H9 (cell line): Measurements from ENCODE around the gene TLDC2. TPM values are rescaled to one million over a fixed set of nuclear protein-coding genes. Genes with fewer than 3 reads are reported as not detected.

Experiments
- DNase-seq: peaks from one replicate; pipeline ENCODE4 v3.0.0-alpha.2; 2017
- H2AFZ ChIP-seq: one replicate; pipeline ENCODE4 v1.6.1; 2013; ENCODE audit warnings: mild to moderate bottlenecking, low read length, control low read depth, moderate library complexity
- H2AK5ac ChIP-seq: 2 replicates; pipeline ENCODE4 v1.6.1; 2013; ENCODE audit warnings: low read length, control low read depth, mixed read lengths; ENCODE audit not compliant: insufficient read length
- H2BK120ac ChIP-seq: one replicate; pipeline ENCODE4 v1.6.1; 2013; ENCODE audit warnings: low read depth, mild to moderate bottlenecking, low read length, control low read depth, inconsistent platforms; ENCODE audit not compliant: poor library complexity, severe bottlenecking
- H2BK12ac ChIP-seq: 2 replicates; pipeline ENCODE4 v1.6.1; 2013; ENCODE audit warnings: low read length, control low read depth, mixed read lengths, low read depth; ENCODE audit not compliant: insufficient read length
- H2BK15ac ChIP-seq: 2 replicates; pipeline ENCODE4 v1.6.1; 2013; ENCODE audit warnings: low read depth, low read length, control low read depth
- H2BK20ac ChIP-seq: one replicate; pipeline ENCODE4 v1.6.1; 2013; ENCODE audit warnings: low read depth, mild to moderate bottlenecking, low read length, control low read depth, inconsistent platforms; ENCODE audit not compliant: poor library complexity, severe bottlenecking
- H2BK5ac ChIP-seq: 2 replicates; pipeline ENCODE4 v1.6.1; 2013; ENCODE audit warnings: low read length, control low read depth, mixed read lengths; ENCODE audit not compliant: insufficient read length
- H3K14ac ChIP-seq: 2 replicates; pipeline ENCODE4 v1.6.1; 2013; ENCODE audit warnings: low read length, control low read depth; ENCODE audit not compliant: insufficient read depth
- H3K18ac ChIP-seq: 2 replicates; pipeline ENCODE4 v1.6.1; 2013; ENCODE audit warnings: low read depth, mild to moderate bottlenecking, mixed read lengths, low read length, control low read depth; ENCODE audit not compliant: insufficient read length
- H3K23ac ChIP-seq: 2 replicates; pipeline ENCODE4 v1.6.1; 2013; ENCODE audit warnings: low read length, control low read depth, mixed read lengths, low read depth; ENCODE audit not compliant: insufficient read length
- H3K23me2 ChIP-seq: 2 replicates; pipeline ENCODE4 v1.6.1; 2013; ENCODE audit warnings: low read depth, mild to moderate bottlenecking, mixed read lengths, low read length, control low read depth; ENCODE audit not compliant: insufficient read length, poor library complexity, severe bottlenecking
- H3K27ac ChIP-seq: 2 replicates; pipeline ENCODE4 v1.5.1; 2013; ENCODE audit warnings: low read length, control low read depth, mixed read lengths, low read depth; ENCODE audit not compliant: insufficient read length
- H3K27me3 ChIP-seq: 2 replicates; pipeline ENCODE4 v1.6.1; 2013; ENCODE audit warnings: low read length, control low read depth, inconsistent platforms; ENCODE audit not compliant: insufficient read depth
- H3K4ac ChIP-seq: 2 replicates; pipeline ENCODE4 v1.6.1; 2013; ENCODE audit warnings: low read depth, mild to moderate bottlenecking, control low read depth, inconsistent platforms, low read length, moderate library complexity
- H3K4me1 ChIP-seq: 2 replicates; pipeline ENCODE4 v1.6.1; 2013; ENCODE audit warnings: low read length, control low read depth, inconsistent platforms; ENCODE audit not compliant: insufficient read depth
- H3K4me2 ChIP-seq: 2 replicates; pipeline ENCODE4 v1.6.1; 2013; ENCODE audit warnings: low read length, control low read depth, mixed read lengths; ENCODE audit not compliant: insufficient read length, insufficient read depth
- H3K56ac ChIP-seq: 2 replicates; pipeline ENCODE4 v1.6.1; 2013; ENCODE audit warnings: low read depth, mild to moderate bottlenecking, mixed read lengths, low read length, control low read depth; ENCODE audit not compliant: insufficient read length
- H3K79me1 ChIP-seq: 2 replicates; pipeline ENCODE4 v1.6.1; 2013; ENCODE audit warnings: low read depth, mild to moderate bottlenecking, moderate library complexity, low read length, control low read depth, inconsistent platforms; ENCODE audit not compliant: insufficient read depth, poor library complexity, severe bottlenecking
- H3K79me2 ChIP-seq: 2 replicates; pipeline ENCODE4 v1.6.1; 2013; ENCODE audit warnings: low read length, control low read depth, inconsistent platforms; ENCODE audit not compliant: insufficient read depth
- H3K9ac ChIP-seq: 2 replicates; pipeline ENCODE4 v1.6.1; 2013; ENCODE audit warnings: low read length, control low read depth, mixed read lengths; ENCODE audit not compliant: insufficient read length; ENCODE audit errors: extremely low read depth
- H3K9me3 ChIP-seq: one replicate; pipeline ENCODE4 v1.6.1; 2013; ENCODE audit warnings: low read depth, low read length, inconsistent platforms; ENCODE audit not compliant: control insufficient read depth
- H3T11ph ChIP-seq: one replicate; pipeline ENCODE4 v1.6.1; 2013; ENCODE audit warnings: mild to moderate bottlenecking, low read length, control low read depth, inconsistent platforms
- H4K20me1 ChIP-seq: one replicate; pipeline ENCODE4 v1.6.1; 2013; ENCODE audit not compliant: control insufficient read depth, insufficient read length, insufficient read depth
- H4K5ac ChIP-seq: 2 replicates; pipeline ENCODE4 v1.6.1; 2013; ENCODE audit warnings: low read depth, mild to moderate bottlenecking, mixed read lengths, low read length, control low read depth; ENCODE audit not compliant: insufficient read length
- H4K8ac ChIP-seq: replicated peaks from 2 replicates; pipeline ENCODE4 v1.6.1; 2013; ENCODE audit warnings: low read length, control low read depth, mixed read lengths, low read depth; ENCODE audit not compliant: insufficient read length
- H4K91ac ChIP-seq: 2 replicates; pipeline ENCODE4 v1.6.1; 2013; ENCODE audit warnings: low read depth, mild to moderate bottlenecking, moderate library complexity, mixed read lengths, low read length, control low read depth; ENCODE audit not compliant: insufficient read length
- H3K27ac Mint-ChIP-seq, 3 experiments: 2 replicates in 2 of 3; 3 replicates in 1 of 3; pipeline ENCODE4 v1.8.0; 2020 to 2021; ENCODE audit warnings: mixed read lengths in 3 of 3, mild to moderate bottlenecking in 1 of 3, moderate library complexity in 1 of 3
- H3K27me3 Mint-ChIP-seq: 2 replicates; pipeline ENCODE4 v1.8.0; 2021; ENCODE audit warnings: low read depth, mild to moderate bottlenecking, moderate library complexity, mixed read lengths
- H3K36me3 Mint-ChIP-seq, 3 experiments: 2 replicates in 2 of 3; 3 replicates in 1 of 3; pipeline ENCODE4 v1.8.0; 2020 to 2021; ENCODE audit warnings: low read depth in 3 of 3, mixed read lengths in 3 of 3; ENCODE audit not compliant: insufficient read depth in 1 of 3
- H3K4me1 Mint-ChIP-seq, 2 experiments: 2 replicates each; pipeline ENCODE4 v1.8.0; 2020; ENCODE audit warnings: mixed read lengths in 2 of 2
- H3K4me3 Mint-ChIP-seq, 2 experiments: 2 replicates in 1 of 2; 3 replicates in 1 of 2; pipeline ENCODE4 v1.8.0; 2020 to 2021; ENCODE audit warnings: mild to moderate bottlenecking in 2 of 2, mixed read lengths in 2 of 2, moderate library complexity in 1 of 2
- H3K9me3 Mint-ChIP-seq, 2 experiments: 2 replicates in 1 of 2; 3 replicates in 1 of 2; pipeline ENCODE4 v1.8.0; 2020; ENCODE audit warnings: mild to moderate bottlenecking in 2 of 2, mixed read lengths in 2 of 2, moderate library complexity in 1 of 2
- CTCF ChIP-seq: fragments of 200-600 bp; sonication (generic); conservative IDR thresholded peaks from 3 replicates; pipeline ENCODE4 v1.8.0; 2021; ENCODE audit warnings: antibody characterized with exemption, mild to moderate bottlenecking
- WGBS: extraction: QIAGEN DNeasy Blood & Tissue Kit; methylation state at CpG from one replicate; pipeline ENCODE4 v1.1.7; 2013; ENCODE audit warnings: missing lambda C conversion rate, low lambda C conversion rate, mixed read lengths; ENCODE audit not compliant: insufficient read length; ENCODE audit errors: extremely low coverage; 5-methylcytosine and 5-hydroxymethylcytosine counted together
- total RNA-seq: library from RNA; stranded (reverse); gene quantifications from 2 replicates; pipeline ENCODE4 v1.2.1, GENCODE V29; 2021

The TLDC2 gene
- total RNA-seq, 1 experiment from 2014 or later: 0.11 TPM

GRCh38 chr20:36929290-36929689, 53.4 kb downstream of the TLDC2 start:
- no peaks in the 10 kb centered on the region for H4K20me1 ChIP-seq
- whole genome bisulfite sequencing: no CpG with 5 or more reads among the region's 6 CpGs
- H3K4me3 Mint-ChIP-seq: no peak overlapping the region

More at GRCh38 chr20:36929290-36929689, 53.4 kb downstream of the TLDC2 start:
- Histone ChIP-seq H3T11ph (no peak overlapping the region), H3K9me3 (no peaks in the 10 kb centered on the region), H4K8ac (no peak overlapping the region), H3K4ac (no peak overlapping the region), H3K4me1 (no peaks in the 10 kb centered on the region), H3K23ac (no peak overlapping the region), H2BK20ac (no peak overlapping the region), H3K14ac (no peak overlapping the region), H3K9ac (no peak overlapping the region), H3K4me2 (no peak overlapping the region), H3K79me2 (no peaks in the 10 kb centered on the region; the same call in 1 of the 2 replicates), H2BK5ac (no peak overlapping the region), H2BK12ac (no peak overlapping the region), H2AFZ (no peak overlapping the region), H2BK120ac (no peak overlapping the region), H3K23me2 (no peaks in the 10 kb centered on the region), H2AK5ac (no peak overlapping the region), H3K27me3 (no peaks in the 10 kb centered on the region; the same call in 1 of the 2 replicates), H3K27ac (no peak overlapping the region), H3K56ac (no peak overlapping the region), H4K5ac (no peak overlapping the region), H3K18ac (no peak overlapping the region), H3K79me1 (no peaks in the 10 kb centered on the region), H2BK15ac (no peak overlapping the region), H4K91ac (no peak overlapping the region)
- Mint-ChIP-seq H3K36me3 (peaks cover 8 to 72% (median 70%) of the 10 kb centered on the region in 3 experiments; a peak in 5 of 7 replicates), H3K27ac (peak overlapping the region in 2 of 3 experiments; percentile 55 to 58; a peak in 1 of 7 replicates), H3K27me3 (no peaks in the 10 kb centered on the region), H3K4me1 (peaks cover 4 to 5% of the 10 kb centered on the region in 2 experiments; a peak in 3 of 4 replicates), H3K9me3 (no peaks in the 10 kb centered on the region)
- no peak for TF ChIP-seq CTCF
- no peak for DNase-seq
